ENCODE data around the gene THAP7. TPM values are rescaled to one million over a fixed set of nuclear protein-coding genes. Genes with fewer than 3 reads are reported as not detected.

The THAP7 gene
- total RNA-seq, 1 donor from 2014 or later: 37.0 TPM

DNA sequence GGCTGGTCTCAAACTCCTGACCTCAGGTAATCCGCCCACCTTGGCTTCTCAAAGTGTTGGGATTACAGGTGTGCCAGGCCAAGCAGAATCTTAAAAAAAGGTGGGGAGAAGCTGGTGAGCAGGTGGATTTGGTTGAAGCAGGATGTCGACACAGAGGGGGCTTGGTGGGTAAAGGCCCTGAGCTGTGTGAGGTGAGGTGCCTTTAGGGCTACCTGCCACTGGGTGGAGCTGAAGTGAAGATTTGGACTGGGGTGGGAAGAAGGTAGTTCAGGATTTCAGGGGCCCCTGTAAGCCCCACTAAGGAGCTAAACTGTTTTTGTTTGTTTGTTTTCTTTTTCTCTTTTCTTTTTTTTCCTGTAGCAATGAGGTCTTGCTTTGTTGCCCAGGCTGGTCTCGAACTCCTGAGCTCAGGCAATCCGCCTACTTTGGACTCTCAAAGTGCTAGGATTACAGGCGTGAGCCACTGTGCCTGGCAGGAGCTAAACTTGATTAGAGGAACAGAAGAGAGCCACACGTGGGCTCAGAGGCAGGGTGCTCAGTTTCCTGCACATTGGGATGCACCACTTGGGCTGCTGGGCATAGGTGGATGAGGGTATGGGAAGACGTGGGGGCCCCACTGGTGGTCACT, 19.0 kb upstream of the THAP7 start:
- H3K27ac Mint-ChIP-seq (ENCODE audit: unreplicated experiment): no peak overlapping the region
- H3K4me1 Mint-ChIP-seq: peaks cover 21% of the 10 kb centered on the region
- H3K4me3 Mint-ChIP-seq: no peak overlapping the region
- DNase-seq (ENCODE audit: low read depth, low spot score): no peak
- H3K36me3 Mint-ChIP-seq (ENCODE audit: low read depth): no peaks in the 10 kb centered on the region
- H3K27me3 Mint-ChIP-seq (ENCODE audit: low read depth): no peaks in the 10 kb centered on the region
- no peaks in the 10 kb centered on the region for H3K9me3 Mint-ChIP-seq
- TF ChIP-seq, protein P1, sequence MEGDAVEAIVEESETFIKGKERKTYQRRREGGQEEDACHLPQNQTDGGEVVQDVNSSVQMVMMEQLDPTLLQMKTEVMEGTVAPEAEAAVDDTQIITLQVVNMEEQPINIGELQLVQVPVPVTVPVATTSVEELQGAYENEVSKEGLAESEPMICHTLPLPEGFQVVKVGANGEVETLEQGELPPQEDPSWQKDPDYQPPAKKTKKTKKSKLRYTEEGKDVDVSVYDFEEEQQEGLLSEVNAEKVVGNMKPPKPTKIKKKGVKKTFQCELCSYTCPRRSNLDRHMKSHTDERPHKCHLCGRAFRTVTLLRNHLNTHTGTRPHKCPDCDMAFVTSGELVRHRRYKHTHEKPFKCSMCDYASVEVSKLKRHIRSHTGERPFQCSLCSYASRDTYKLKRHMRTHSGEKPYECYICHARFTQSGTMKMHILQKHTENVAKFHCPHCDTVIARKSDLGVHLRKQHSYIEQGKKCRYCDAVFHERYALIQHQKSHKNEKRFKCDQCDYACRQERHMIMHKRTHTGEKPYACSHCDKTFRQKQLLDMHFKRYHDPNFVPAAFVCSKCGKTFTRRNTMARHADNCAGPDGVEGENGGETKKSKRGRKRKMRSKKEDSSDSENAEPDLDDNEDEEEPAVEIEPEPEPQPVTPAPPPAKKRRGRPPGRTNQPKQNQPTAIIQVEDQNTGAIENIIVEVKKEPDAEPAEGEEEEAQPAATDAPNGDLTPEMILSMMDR (conservative IDR thresholded peaks at IDR 0.05): peak; percentile 48

DNA sequence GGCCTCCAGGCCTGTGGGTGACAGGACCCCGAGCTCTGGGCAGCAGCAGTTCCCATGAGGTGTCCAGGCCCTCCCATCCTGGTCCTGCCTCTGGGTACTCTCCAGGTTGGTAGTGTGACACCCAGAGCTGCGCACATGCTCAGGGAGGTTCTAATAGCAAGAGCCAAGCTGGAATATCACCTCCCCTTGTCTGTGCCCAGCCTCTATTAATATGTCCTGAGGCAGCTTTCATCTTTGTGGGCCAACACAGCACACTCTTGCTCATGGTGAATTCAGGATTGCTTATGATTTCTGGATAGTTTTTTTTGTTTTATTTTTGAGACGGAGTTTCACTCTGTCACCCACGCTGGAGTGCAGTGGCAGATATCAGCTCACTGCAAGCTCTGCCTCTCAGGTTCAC, 16.4 kb upstream of the THAP7 start:
- H3K36me3 Mint-ChIP-seq (ENCODE audit: low read depth): no peaks in the 10 kb centered on the region
- TF ChIP-seq, protein P1 (conservative IDR thresholded peaks at IDR 0.05): no peak
- no peaks in the 10 kb centered on the region for H3K9me3 Mint-ChIP-seq
- no peaks in the 10 kb centered on the region for H3K27me3 Mint-ChIP-seq (ENCODE audit: low read depth)
- no peak for DNase-seq (ENCODE audit: low read depth, low spot score)
- no peak overlapping the region for H3K27ac Mint-ChIP-seq (ENCODE audit: unreplicated experiment)
- H3K4me3 Mint-ChIP-seq: no peak overlapping the region
- H3K4me1 Mint-ChIP-seq: peaks cover 46% of the 10 kb centered on the region

DNA sequence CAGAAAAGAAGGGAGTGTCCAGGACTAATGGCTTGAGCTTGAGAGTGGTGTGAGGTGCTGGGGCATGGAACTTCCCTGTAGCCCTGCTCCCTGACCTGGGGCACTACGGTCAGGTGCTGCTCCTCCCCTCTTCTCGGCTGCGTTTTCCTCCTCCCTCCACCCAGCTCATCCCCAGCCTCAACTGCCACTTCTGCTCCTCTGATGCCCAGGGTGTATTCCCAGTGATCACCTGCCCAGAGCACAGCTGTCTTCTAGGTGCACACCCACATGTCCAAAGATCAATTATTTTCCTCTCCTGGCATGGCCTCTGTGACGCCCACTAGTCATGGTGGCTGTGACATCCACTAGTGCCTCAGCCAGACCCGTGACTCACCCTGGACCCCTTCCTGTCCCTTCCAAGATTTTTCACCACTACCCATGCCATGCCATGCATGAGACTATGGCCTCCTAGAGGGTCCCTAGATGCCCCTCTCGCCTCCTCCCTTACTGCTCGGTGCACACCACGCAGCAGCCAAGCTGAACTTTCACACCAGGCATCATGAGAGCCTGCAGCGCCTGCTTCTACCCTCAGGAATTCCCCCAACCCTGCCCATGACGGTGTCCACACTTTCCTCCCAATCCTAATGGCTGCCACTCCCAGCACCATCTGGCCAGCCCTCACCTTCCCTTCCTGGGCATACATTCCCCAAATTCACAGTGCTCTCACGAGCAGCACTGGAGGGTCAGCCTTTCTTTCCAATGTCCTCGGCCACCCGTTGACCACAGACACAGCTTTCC, 14.9 kb upstream of the THAP7 start:
- peaks cover 50% of the 10 kb centered on the region for H3K4me1 Mint-ChIP-seq
- H3K4me3 Mint-ChIP-seq: peak overlapping the region; percentile 67
- H3K36me3 Mint-ChIP-seq (ENCODE audit: low read depth): no peaks in the 10 kb centered on the region
- H3K27ac Mint-ChIP-seq (ENCODE audit: unreplicated experiment): peak overlapping the region; percentile 87
- DNase-seq (ENCODE audit: low read depth, low spot score): no peak
- H3K9me3 Mint-ChIP-seq: no peaks in the 10 kb centered on the region
- TF ChIP-seq, protein P1 (conservative IDR thresholded peaks at IDR 0.05): no peak
- no peaks in the 10 kb centered on the region for H3K27me3 Mint-ChIP-seq (ENCODE audit: low read depth)

DNA sequence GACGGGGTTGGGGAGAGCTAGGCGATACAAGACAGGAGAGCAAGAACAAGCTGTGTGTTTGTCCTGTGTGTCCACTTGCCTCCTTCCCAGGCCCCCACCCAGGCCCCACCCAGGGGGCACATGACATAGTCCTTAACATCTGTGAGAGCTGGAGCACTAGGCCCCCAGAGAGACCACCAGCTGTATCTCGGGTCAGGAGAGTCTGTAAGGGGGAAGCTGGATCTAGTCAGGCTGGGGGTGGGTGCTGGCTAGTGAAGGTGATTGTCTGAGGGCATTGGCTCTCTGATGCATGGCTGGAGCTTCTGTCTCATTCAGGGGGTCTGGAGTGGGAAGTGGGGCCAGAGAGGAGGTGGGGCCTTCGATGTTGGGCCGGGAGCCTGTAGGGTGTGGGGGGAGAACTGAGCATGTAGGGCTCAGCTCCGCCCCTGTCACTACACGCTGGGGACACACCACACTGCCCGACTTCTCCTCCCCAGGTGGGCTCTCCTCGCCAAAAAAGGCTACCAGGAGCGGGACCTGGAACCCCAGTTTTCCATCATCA, 13.6 kb upstream of the THAP7 start:
- TF ChIP-seq, protein P1 (conservative IDR thresholded peaks at IDR 0.05): no peak
- no peak for DNase-seq (ENCODE audit: low read depth, low spot score)
- peaks cover 50% of the 10 kb centered on the region for H3K4me1 Mint-ChIP-seq
- no peaks in the 10 kb centered on the region for H3K36me3 Mint-ChIP-seq (ENCODE audit: low read depth)
- H3K4me3 Mint-ChIP-seq: peak overlapping the region; percentile 90
- H3K27me3 Mint-ChIP-seq (ENCODE audit: low read depth): no peaks in the 10 kb centered on the region
- H3K9me3 Mint-ChIP-seq: no peaks in the 10 kb centered on the region
- H3K27ac Mint-ChIP-seq (ENCODE audit: unreplicated experiment): peak overlapping the region; percentile 93

DNA sequence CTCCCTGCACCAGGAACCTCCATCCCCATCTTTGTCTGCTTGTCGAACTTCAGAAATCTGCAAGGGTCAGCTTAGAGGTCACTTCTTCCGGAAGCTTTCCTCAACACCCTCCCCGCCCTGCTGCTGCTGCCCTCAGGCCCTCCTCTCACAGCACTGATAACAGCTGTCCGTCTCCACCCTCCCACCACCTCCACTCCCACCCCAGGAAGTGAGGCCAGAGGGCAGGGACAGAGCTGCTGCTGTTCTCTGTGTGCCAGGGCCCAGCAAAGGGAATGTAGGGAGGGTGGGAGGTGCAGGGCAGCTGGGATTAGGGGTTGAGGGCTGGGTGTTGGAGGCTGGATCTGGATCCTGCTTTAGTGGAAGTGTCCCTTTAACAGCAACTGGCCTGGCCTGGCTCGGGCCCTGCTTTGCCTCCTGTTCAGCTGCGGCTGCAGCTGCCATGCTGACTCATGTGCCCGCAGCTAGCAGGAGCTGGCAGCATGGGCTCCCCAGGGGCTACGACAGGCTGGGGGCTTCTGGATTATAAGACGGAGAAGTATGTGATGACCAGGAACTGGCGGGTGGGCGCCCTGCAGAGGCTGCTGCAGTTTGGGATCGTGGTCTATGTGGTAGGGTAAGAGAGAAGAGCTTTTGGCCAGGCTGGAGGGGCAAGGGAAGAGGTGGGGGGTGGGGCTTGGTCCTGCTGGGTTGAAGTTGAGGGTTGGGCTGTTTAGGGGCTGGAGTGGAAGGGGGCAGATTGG, 13.0 kb upstream of the THAP7 start, which contains the start of gene P2RX6:
Gene P2RX6 (plus strand): TSS at position 440 of the 740 bp plus-strand sequence. CDS start 10 bp downstream, at position 450.
- Mint-ChIP-seq H3K27me3 (ENCODE audit: low read depth) (no peaks in the 10 kb centered on the region), H3K4me1 (peaks cover 46% of the 10 kb centered on the region), H3K4me3 (peak within 1 kb of the TSS; percentile 90), H3K27ac (ENCODE audit: unreplicated experiment) (peak within 1 kb of the TSS; percentile 93), H3K9me3 (no peaks in the 10 kb centered on the region), H3K36me3 (ENCODE audit: low read depth) (no peaks in the 10 kb centered on the region)
- TF ChIP-seq, protein P1 (conservative IDR thresholded peaks at IDR 0.05): no peak
- DNase-seq (ENCODE audit: low read depth, low spot score): peak; percentile 67

Data from neural crest cell (in vitro differentiated cells).